Kidney (tissue), 14 donors: Measurements from ENCODE around the gene ZNF410. TPM values are rescaled to one million over a fixed set of nuclear protein-coding genes. Genes with fewer than 3 reads are reported as not detected.
A peak's percentile ranks its signal among the peaks of the same experiment; 100 is the strongest.

ENCODE experiments used
- DNase-seq, 5 donors: peaks; one replicate each; pipeline ENCODE4 v3.0.0-alpha.2; 2013 to 2020
- FAIRE-seq: peaks from 2 replicates; lab custom pipeline; 2012; peaks lifted over from hg19 to GRCh38; lab: Jason Lieb, UNC
- H3K27ac ChIP-seq, 2 donors: one replicate each; pipeline ENCODE4 v1.7.0; 2013; ENCODE audit warnings: low read depth in 2 of 2, low read length in 2 of 2, inconsistent platforms in 1 of 2
- H3K27me3 ChIP-seq: one replicate; pipeline ENCODE4 v1.7.1; 2013; ENCODE audit warnings: low read length, inconsistent platforms; ENCODE audit not compliant: control insufficient read depth, insufficient read depth
- H3K36me3 ChIP-seq, 3 donors: one replicate each; pipeline versions ENCODE4 v1.7.0 to v1.7.1; 2013; ENCODE audit warnings: low read length in 3 of 3, control low read depth in 1 of 3, inconsistent platforms in 1 of 3; ENCODE audit not compliant: insufficient read depth in 3 of 3, control insufficient read depth in 2 of 3
- H3K4me1 ChIP-seq, 3 donors: one replicate each; pipeline versions ENCODE4 v1.7.0 to v1.7.1; 2013; ENCODE audit warnings: low read length in 3 of 3, inconsistent platforms in 1 of 3, low read depth in 1 of 3; ENCODE audit not compliant: control insufficient read depth in 2 of 3, insufficient read depth in 2 of 3
- H3K4me3 ChIP-seq, 3 donors: one replicate each; pipeline versions ENCODE4 v1.7.0 to v1.8.1; 2013; ENCODE audit warnings: low read length in 3 of 3, control low read depth in 1 of 3, inconsistent platforms in 1 of 3
- H3K9ac ChIP-seq, 3 donors: one replicate each; pipeline versions ENCODE4 v1.7.0 to v1.7.1; 2013; ENCODE audit warnings: low read length in 3 of 3, control low read depth in 1 of 3, inconsistent platforms in 1 of 3
- H3K9me3 ChIP-seq, 3 donors: one replicate each; pipeline versions ENCODE4 v1.7.0 to v1.7.1; 2013; ENCODE audit warnings: low read length in 3 of 3, control low read depth in 1 of 3, inconsistent platforms in 1 of 3; ENCODE audit not compliant: control insufficient read depth in 2 of 3, insufficient read depth in 1 of 3
- intact Hi-C: fragments of 100-400 bp; cut with DNase I; formaldehyde crosslinking; loops from one replicate; pipeline ENCODE4 v1.11.1; 2022
- polyA plus RNA-seq: library from polyadenylated mRNA; stranded (reverse); fragments of 350-450 nt; fragmentation: Illumina TruSeq; extraction: RNeasy Lipid Tissue Mini Kit (QIAGEN cat#74804); gene quantifications from one replicate; pipeline ENCODE4 v1.2.3, GENCODE V29; 2014; ENCODE audit warnings: low read depth, low replicate concordance; ENCODE audit not compliant: insufficient read depth
- total RNA-seq: library from RNA; stranded (reverse); fragmentation: NEBNext Ultra II Directional; extraction: Animal tissue kit (Norgen Biotek cat#: 25700); gene quantifications from one replicate; pipeline ENCODE4 v1.2.1, GENCODE V29; 2021
- TF ChIP-seq, protein P1 (sequence below): IDR thresholded peaks from 3 replicates; pipeline ENCODE4 v1.5.1; 2012; ENCODE audit warnings: mild to moderate bottlenecking, moderate library complexity, borderline replicate concordance; ENCODE audit not compliant: insufficient read depth; ENCODE audit errors: extremely low read depth
- donor health status: control.
- donor health status: control.
- donor health status: control.
- donor health status: control.
- donor health status: control.
- donor health status: DM: yes; HTN: yes; CAD: no.
- donor health status: Normal renal cell carcinoma (clear cell type).

The ZNF410 gene
- total and polyA plus RNA-seq, 2 donors from 2014 or later, result 35.8 to 43.2 TPM

DNA sequence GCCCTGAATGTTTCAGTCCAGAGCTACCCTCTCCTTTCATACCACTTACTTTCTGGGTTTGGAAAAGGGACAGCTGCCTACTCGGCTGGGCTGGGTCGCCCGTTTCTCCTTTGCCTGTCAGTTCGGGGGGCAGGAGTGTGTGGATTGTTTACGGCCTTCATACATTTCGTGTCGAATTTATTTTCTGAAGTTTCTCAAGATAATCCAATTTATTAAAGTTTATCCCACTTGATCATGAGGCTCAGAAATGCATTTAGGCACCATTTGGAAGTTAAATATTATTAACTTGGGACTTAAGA lies 608 bp downstream of the ZNF410 start:
- no peak for FAIRE-seq
- intact Hi-C loops, result no loop called here

DNA sequence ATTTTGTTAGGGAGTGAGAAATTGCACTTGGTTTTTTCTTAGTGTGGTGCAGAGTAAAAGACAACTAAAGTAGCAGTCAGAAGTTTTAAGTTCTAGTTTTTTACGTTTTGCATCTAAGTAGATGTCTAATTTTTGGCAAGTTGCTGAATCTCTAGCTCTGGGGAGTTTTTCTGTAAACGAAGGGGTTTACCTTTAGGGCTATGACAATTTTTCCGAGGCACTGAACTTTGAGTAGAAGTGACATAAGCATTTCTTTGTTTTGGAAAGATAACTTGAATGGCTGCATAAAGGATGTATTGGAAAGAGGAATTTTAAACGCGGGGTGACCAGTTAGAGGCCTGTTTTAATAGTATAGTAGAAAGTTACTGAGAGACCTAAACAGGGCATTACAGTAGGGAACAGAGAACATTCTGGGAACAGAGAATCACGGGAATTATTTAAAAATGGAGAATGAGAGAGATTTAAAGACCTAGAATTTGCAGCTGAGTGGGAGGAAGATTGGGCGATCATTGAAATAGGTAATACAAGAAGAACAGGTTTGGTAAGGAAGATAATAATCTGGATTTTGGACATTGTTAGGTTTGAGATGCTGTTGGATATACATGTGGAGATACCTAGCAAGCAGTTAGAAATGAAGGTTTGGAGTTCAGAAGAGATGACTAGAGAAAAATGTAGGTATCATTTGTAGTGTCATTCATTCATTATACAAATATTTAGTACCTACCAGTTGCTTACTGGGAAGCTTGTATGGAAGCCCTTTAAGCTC lies 1.2 kb downstream of the ZNF410 start:
- Histone ChIP-seq H3K4me3 (peak overlapping the region; percentile 89 to 96 (median 92)), H3K27me3 (no peaks in the 10 kb centered on the region), H3K9ac (peak overlapping the region; percentile 19 to 98 (median 96)), H3K27ac (peak overlapping the region in 1 of 2 donors; percentile 97), H3K36me3 (no peaks in the 10 kb centered on the region), H3K9me3 (no peaks in the 10 kb centered on the region), H3K4me1 (no peaks in the 10 kb centered on the region)
- FAIRE-seq, result no peak
- DNase-seq, result no peak
- TF ChIP-seq, protein P1, sequence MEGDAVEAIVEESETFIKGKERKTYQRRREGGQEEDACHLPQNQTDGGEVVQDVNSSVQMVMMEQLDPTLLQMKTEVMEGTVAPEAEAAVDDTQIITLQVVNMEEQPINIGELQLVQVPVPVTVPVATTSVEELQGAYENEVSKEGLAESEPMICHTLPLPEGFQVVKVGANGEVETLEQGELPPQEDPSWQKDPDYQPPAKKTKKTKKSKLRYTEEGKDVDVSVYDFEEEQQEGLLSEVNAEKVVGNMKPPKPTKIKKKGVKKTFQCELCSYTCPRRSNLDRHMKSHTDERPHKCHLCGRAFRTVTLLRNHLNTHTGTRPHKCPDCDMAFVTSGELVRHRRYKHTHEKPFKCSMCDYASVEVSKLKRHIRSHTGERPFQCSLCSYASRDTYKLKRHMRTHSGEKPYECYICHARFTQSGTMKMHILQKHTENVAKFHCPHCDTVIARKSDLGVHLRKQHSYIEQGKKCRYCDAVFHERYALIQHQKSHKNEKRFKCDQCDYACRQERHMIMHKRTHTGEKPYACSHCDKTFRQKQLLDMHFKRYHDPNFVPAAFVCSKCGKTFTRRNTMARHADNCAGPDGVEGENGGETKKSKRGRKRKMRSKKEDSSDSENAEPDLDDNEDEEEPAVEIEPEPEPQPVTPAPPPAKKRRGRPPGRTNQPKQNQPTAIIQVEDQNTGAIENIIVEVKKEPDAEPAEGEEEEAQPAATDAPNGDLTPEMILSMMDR, result no peak
- intact Hi-C loops, result no loop called here

More for the DNA sequence above, 608 bp downstream of the ZNF410 start:
- Histone ChIP-seq H3K9ac (peak overlapping the region; percentile 86 to 98 (median 96)), H3K27me3 (no peaks in the 10 kb centered on the region), H3K9me3 (no peaks in the 10 kb centered on the region), H3K4me1 (no peaks in the 10 kb centered on the region), H3K4me3 (peak overlapping the region; percentile 89 to 96 (median 92)), H3K36me3 (no peaks in the 10 kb centered on the region), H3K27ac (peak overlapping the region; percentile 97)
- TF ChIP-seq, protein P1, result no peak
- no peak for DNase-seq

DNA sequence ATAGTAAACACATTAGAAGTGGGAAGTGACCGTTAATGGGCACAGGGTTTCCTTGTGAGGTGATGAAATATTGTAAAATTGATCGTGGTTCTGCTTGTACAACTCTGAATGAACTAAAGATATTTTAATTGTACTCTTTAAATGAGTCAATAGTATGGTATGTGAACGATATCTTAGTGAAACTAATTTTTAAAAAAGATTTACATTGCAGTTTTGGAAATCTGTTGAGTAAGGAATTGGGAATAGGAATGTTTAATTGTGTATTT lies 1.7 kb downstream of the ZNF410 start:
- no peak for FAIRE-seq
- no peak overlapping the region for H3K27ac ChIP-seq
- H3K4me1 ChIP-seq, result no peaks in the 10 kb centered on the region
- H3K4me3 ChIP-seq, result peak overlapping the region in 1 of 3 donors; percentile 89
- no peaks in the 10 kb centered on the region for H3K9me3 ChIP-seq
- H3K9ac ChIP-seq, result no peak overlapping the region
- intact Hi-C loops, result no loop called here
- no peaks in the 10 kb centered on the region for H3K27me3 ChIP-seq
- DNase-seq, result no peak
- TF ChIP-seq, protein P1, result no peak
- peaks cover 1 to 3% (median 2%) of the 10 kb centered on the region in 3 donors for H3K36me3 ChIP-seq

DNA sequence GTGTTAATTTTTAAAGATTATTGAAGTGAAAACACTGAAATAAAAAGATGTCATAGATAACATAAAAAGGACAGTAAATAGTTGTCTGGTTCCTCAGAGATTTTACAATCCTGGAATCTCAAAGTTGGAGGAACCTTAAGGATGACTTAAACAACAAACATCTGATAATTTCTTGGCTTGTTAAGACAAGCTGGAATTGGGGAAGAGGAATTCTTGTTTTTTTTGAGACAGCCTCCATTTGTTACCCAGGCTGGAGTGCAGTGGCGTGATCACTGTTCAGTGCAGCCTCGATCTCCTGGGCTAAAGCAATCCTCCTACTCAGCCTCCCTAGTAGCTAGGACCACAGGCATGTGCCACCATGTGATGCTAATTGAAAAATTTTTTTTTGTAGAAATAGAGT lies 2.3 kb downstream of the ZNF410 start:
- H3K4me1 ChIP-seq, result no peaks in the 10 kb centered on the region

More for the DNA sequence above, 2.3 kb downstream of the ZNF410 start:
- H3K36me3 ChIP-seq, result peaks cover 3 to 9% (median 4%) of the 10 kb centered on the region in 3 donors
- no peak overlapping the region for H3K27ac ChIP-seq
- H3K9ac ChIP-seq, result no peak overlapping the region
- no peaks in the 10 kb centered on the region for H3K9me3 ChIP-seq
- FAIRE-seq (no peak), DNase-seq (no peak)
- TF ChIP-seq, protein P1, result no peak
- H3K27me3 ChIP-seq, result no peaks in the 10 kb centered on the region
- intact Hi-C loops, result no loop called here
- H3K4me3 ChIP-seq, result no peak overlapping the region
